NCI-H748 (cell line): ENCODE measurements around the gene INSRR.

Source experiments
- DNase-seq: peaks from one replicate; lab custom pipeline; 2025; ENCODE audit not compliant: unreplicated experiment; lab: John Stamatoyannopoulos, UW

The INSRR gene

DNA sequence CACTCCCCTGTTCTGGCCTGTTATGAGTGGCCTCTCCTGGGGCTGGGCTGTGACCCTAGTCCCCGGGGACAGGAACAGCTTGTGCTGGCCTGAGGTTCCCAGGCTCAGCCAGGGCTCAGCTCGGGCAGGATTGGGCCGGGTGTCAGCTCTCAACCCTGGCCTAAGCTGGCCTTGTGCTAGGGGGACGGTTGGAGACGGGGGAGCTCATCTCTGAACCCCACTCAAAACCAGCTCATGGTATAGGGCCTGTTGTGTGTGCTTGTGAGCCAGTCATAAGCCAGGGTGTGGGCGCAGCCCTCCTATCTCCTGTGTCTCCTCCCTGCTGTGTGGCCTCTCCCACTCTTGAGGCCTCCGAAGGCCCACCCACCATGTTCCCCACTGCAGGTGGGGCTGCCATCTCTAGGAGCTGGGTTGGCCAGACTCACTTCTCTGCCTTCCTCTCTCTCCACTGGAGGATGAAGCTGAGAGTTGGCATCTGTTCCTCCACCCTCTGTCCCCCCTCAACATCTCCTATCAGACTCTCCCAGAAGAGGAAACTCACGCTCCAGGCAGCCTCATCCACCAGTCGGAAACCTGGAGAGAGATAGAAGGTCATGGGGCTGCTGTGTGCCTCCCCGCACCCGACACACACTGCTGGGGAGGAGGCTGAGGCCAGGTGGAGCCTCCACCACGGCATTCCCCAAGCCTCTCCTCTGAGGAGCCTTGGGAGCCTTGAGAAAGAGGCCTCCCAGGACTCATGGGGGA lies 36.0 kb upstream of the INSRR start:
- no peak for DNase-seq

- DNase-seq, result no peak
Observed at GRCh38 chr1:156894001-156894400, 35.1 kb upstream of the INSRR start.

GRCh38 chr1:156893048-156893953 lies 34.4 kb upstream of the INSRR start, which contains the start of gene PEAR1:
TSS of gene PEAR1 (plus strand) at chr1:156893718. CDS start at chr1:156903927, 10,209 bp downstream.
- DNase-seq, result no peak

DNA sequence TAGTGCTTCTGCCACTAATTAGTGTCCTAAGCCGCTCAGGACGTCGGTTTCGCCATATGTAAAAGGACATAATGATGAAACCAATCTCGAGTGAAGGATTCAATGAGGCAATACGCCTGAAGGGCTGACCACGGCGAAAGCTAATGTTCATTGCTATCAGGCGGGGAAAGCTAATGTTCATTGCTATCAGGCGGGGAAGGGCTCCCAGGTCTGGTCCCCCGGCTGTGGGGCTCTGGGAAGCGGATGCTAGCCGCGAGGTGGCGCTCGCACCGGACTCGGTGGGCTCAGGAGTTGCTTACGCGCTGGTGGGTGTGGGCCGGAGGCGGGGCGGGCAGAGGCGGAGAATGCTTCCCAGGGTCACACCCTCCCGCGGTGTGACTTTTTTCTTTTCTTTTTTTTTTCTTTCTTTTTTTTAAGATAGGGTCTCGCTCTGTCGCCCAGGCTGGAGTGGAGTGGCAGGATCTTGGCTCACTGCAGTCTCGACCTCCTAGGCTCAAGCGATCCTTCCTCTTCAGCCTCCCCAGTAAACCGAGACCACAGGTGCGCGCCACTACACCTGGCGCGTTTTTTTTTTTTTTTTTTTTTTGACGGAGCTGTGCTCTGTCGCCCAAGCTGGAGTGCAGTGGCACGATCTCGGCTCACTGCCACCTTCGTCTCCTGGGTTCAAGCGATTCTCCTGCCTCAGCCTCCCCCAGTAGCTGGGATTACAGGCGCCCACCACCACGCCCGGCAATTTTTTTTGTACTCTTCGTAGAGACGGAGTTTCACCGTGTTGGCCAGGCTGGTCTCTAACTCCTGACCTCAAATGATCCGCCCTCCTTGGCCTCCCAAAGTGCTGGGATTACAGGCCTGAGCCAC lies 33.5 kb upstream of the INSRR start:
- DNase-seq, result peak; percentile 86

DNA sequence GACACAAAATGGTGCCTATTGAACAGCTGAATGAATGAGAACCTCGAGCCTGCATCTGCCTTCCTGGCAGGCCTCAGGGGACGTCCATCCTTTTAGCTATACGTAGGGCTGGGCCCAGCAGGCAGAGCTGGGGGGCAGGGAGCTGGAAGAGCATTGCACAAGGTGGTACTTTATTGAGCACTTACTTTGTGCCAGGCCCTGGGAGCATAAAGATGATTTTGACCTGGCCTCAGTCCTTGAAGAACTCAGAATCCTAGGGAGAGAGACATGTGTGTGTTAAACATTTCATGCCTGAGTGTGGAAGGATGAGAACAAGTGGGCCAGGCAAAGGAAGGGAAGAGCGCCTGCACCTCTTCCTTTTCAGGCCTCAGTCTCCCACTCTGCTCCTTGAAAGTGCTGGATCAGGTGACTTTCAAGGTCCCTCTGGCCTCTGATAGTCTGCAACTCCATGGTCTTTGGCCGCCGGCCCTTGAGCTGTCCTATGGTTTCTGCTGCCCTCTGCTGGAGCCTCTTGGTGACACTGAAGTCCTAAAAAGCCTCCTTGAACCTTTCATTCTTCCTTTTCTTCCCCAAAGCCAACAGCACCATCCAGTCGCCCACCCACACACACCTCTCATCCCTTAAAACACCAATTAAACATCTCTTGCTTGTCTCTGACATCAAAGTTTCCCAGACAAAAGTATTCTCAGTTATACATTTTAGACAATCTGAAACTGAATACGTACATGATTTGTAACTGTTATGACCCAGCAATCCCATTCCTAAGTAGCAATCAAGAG lies 31.1 kb upstream of the INSRR start:
- DNase-seq, result peak; percentile 78

- no peak for DNase-seq
Observed at GRCh38 chr1:156887734-156888133, 28.8 kb upstream of the INSRR start.

DNA sequence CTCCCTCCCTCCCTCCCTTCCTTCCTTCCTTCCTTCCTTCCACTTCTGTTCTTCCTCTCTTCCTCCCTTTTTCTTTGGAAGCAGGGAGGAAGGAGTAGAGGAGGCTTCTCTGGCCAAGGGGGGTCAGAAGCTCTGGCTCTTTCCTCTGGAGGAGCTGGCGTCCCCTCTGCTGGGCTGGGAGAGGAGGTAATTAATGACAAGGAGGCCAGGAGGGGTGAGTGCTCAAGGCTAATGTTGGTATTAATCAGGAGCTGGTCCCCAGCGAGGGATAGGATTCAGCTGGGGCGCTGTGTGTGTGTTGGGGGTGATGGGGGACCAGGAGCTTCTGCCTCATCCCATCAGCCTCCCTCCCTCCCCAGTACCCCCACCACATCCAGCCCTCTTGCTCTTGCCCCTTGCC lies 28.4 kb upstream of the INSRR start:
- no peak for DNase-seq

DNA sequence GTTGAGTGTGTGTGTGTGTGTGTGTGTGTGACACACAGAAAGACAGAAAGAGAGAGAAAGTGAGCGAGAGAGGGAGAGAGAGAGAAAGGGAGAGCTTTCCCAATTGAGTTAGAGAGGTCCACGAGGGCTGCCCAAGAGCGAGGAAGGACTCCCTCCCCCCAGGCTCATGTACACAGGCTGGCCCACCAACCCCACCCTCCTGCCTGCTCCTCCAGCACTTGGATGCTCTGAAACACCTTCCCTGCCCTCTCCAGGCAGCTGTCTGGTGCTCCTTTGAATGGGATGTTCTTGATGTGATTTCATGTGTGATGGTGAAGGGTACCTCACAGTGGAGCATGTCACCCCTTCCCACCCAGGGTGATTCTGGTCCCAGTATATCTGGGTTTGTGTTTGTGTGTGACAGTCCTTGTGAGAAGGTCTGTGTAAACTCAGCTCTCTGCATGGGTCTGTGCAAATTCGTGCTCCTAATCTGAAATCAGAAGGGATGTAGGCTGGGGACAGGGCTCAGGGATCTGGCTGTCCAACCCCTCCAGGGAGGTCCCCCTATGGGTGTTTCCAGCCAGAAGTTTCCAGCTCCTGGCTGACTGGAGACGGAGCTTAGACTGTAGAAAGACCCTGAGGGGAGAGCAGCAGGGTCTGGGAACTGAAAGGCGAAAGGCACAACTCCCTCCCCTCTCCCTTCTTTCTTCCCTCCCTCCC lies 27.8 kb upstream of the INSRR start:
- DNase-seq, result no peak

- DNase-seq, result no peak
Observed at GRCh38 chr1:156885880-156886355, 27.0 kb upstream of the INSRR start.

GRCh38 chr1:156885314-156885713 lies 26.4 kb upstream of the INSRR start:
- no peak for DNase-seq

DNA sequence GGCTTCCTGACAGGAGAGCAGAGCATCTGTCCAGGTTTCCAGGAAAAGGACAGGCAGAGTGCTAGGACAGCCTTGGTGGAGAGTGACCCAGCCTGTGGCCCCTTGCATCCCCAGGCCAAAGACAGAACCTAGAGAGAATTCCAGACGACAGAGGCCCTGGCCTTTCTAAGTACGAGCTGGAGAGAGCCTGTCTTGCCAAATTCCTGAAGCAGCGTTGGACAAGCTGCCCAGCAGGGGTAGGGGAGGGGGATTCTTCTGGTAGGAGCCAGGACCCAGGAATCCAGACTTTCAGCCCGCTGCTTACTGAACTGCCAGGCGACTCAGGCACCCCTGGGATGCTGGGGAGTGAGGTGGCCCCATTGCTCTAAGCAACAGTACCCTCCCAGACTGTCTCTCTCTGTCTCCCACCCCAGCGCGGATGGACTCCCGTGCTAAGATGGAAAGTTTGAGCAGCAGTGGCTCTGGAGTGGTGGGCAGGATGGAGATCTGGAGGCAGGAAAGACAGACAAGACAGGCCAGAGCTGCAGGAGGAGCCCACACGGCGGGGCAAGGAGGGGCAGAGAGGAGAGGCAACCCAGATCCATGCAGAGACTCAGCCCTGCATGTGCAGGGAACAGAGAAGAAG lies 25.8 kb upstream of the INSRR start:
- no peak for DNase-seq

DNA sequence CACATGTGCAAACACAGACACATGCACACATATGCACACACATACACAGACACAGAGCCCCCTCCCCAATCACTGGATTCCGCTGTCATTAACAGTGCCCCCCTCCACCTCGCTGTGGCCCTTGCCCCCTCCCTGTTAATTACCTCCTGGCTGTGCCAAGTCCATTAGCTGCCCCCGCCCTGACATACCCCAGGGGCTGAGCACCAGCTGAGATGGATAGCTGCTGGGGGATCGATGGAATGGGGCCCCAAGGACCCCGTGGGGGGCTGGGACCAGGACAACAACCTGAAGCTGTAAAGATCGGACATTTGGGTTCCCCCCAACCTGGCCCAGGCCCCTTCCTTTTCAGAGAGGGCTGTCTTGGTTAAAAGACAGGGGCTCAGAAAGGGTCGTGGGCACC lies 25.0 kb upstream of the INSRR start:
- no peak for DNase-seq

DNA sequence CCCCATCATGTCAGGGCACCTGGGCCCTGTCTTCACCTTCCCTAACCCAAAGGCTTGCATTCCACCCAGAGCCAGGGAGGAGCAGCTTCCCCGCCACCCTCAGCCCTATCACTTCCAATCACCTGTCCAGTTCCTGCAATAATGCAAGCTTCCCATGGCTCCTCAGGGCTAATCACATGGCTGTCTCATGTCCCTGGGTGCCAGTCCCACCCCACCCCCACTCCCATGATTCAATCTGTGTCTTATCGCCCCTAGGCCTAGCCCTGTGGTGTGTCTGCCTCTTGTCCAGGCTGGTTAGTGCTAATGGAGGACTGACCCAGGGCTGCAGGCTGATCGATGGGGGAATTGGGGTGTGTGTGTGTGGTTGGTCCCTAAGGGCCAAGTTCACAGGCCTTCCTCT lies 23.6 kb upstream of the INSRR start:
- no peak for DNase-seq

GRCh38 chr1:156881663-156882062 lies 22.7 kb upstream of the INSRR start:
- DNase-seq, result no peak

DNA sequence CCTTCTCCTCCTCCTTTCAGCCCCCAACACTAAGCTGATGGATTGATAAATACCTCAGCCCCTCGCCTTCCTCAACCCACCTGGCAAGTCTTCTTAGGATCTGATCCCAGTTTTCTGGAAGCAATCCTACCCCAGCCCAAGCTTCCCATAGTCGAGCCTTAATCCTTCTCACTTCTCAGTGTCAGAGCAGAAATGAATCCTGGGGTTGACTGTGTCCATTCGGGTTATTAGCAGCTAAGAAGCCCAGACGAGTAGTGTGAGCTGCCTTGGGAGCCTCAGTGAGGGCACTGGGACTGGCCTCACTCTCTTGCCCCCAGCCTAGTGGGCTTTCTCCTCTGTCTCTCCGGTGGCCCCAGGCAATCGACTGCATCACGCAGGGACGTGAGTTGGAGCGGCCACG lies 22.2 kb upstream of the INSRR start:
- DNase-seq, result no peak

DNA sequence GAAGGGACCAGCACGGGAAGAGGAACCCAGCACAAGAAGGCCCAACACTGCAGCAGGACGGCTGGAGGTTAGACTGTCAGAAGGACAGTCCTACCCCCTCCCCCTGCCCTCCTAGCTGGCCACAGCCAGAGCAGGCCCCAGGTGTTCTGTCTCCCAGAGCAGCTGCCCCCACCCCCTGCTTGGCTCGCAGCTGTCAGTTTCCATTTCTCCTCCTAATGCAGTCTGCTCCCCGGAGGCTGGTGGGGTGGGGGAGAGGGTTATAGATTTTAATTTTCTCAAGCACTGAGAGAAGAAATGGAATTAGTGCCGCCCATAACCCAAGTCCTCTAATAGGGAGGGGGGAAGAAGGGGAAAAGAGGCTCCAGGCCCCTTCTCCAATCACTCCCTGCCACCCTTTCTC lies 21.6 kb upstream of the INSRR start:
- DNase-seq, result no peak

GRCh38 chr1:156879876-156880275 lies 21.0 kb upstream of the INSRR start:
- no peak for DNase-seq

DNA sequence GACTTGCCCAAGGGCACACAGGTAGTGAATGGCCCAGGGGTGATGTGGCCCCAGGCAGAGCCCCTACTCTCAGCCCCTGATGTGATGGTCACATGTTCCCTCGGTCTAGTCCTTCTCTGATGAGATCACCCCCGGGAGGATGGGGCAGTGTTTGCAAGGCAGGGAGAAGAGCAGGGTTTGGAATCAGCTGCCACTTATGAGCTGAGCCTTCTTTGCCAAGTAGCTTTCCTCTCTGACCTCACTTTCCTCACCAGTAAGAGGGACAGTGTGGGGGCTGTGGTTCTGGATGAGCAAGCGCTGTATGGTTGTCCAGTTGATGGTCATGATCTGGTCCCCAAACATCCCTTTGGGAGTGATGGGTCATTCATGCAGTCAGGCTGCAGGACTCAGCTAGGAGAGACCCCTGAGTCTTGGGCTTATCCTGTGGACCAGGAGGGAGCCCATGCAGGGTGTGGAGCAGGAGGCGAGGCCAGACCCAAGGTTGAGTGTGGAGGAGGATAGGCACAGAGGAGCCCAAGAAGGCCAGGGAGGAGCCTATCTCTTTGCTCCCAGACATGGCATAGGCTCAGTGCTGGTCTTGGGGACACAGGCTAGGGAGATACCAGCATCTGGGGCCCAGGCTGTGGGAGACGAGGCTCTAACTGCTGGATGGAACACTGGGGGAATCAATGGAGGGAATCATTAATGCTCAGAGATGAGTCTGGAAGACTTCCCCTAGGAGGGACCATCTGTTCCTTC lies 18.7 kb upstream of the INSRR start:
- DNase-seq, result no peak

GRCh38 chr1:156876281-156876680 lies 17.4 kb upstream of the INSRR start:
- DNase-seq, result no peak
